IMR-90 (cell line): ENCODE results near the gene MAP2K5. TPM values are rescaled to one million over a fixed set of nuclear protein-coding genes. Genes with fewer than 3 reads are reported as not detected.

Experiments
- ATAC-seq: fragments of 200-7000 bp; cut with Tn5 transposase; 2 replicates; pipeline ENCODE4 v1.9.1; 2020; ENCODE audit warnings: low read depth, mild to moderate bottlenecking, moderate library complexity
- BruUV-seq: library from RNA; stranded (reverse); fragments of 400-500 nt; replicated peaks from 2 replicates; lab custom pipeline; 2021; lab: Mats Ljungman, UMichigan
- CTCF ChIA-PET: fragments of 300-600 bp; formaldehyde crosslinking; extraction: SDS; loops from one replicate; lab custom pipeline; 2021; ENCODE audit warnings: antibody characterized with exemption; lab: Yijun Ruan, JAX
- POLR2A ChIA-PET: fragments of 300-600 bp; sonication (Branson Sonifier 250); formaldehyde crosslinking; loops from one replicate; lab custom pipeline; 2022; ENCODE audit warnings: antibody characterized with exemption; ENCODE audit not compliant: unreplicated experiment; lab: Charles Lee
- DNase-seq: peaks from one replicate; pipeline ENCODE4 v3.0.0; 2013
- H2AFZ ChIP-seq: replicated peaks from 2 replicates; pipeline ENCODE3; 2013; ENCODE audit warnings: low read length, mild to moderate bottlenecking; ENCODE audit not compliant: poor library complexity
- H2AK5ac ChIP-seq: 2 replicates; pipeline ENCODE4 v1.6.1; 2013; ENCODE audit warnings: low read depth, low read length, inconsistent platforms
- H2AK9ac ChIP-seq: replicated peaks from 2 replicates; pipeline ENCODE3; 2013; ENCODE audit warnings: mild to moderate bottlenecking, low read depth, low read length, moderate library complexity; ENCODE audit not compliant: poor library complexity
- H2BK120ac ChIP-seq: 2 replicates; pipeline ENCODE4 v1.6.1; 2013; ENCODE audit warnings: low read depth, low read length, inconsistent platforms
- H2BK15ac ChIP-seq: 3 replicates; pipeline ENCODE4 v1.6.1; 2013; ENCODE audit warnings: low read depth, low read length, inconsistent platforms
- H2BK20ac ChIP-seq: 2 replicates; pipeline ENCODE4 v1.6.1; 2013; ENCODE audit warnings: low read depth, mild to moderate bottlenecking, inconsistent platforms, low read length, moderate library complexity
- H2BK5ac ChIP-seq: 2 replicates; pipeline ENCODE4 v1.6.1; 2013; ENCODE audit warnings: mild to moderate bottlenecking, low read depth, low read length, inconsistent platforms; ENCODE audit not compliant: poor library complexity, severe bottlenecking
- H3K14ac ChIP-seq: replicated peaks from 2 replicates; pipeline ENCODE4 v1.6.1; 2013; ENCODE audit warnings: low read depth, low read length, inconsistent platforms
- H3K18ac ChIP-seq: 2 replicates; pipeline ENCODE4 v1.6.1; 2013; ENCODE audit warnings: low read depth, low read length, control low read depth
- H3K23ac ChIP-seq: 2 replicates; pipeline ENCODE4 v1.6.1; 2013; ENCODE audit warnings: low read depth, low read length, inconsistent platforms
- H3K27ac ChIP-seq: 2 replicates; pipeline ENCODE4 v1.5.1; 2013; ENCODE audit warnings: mild to moderate bottlenecking, control low read depth, low read length; ENCODE audit not compliant: insufficient read depth
- H3K27me3 ChIP-seq: 2 replicates; pipeline ENCODE4 v1.6.1; 2013; ENCODE audit warnings: low read length; ENCODE audit not compliant: control insufficient read depth, insufficient read depth
- H3K36me3 ChIP-seq: 2 replicates; pipeline ENCODE4 v1.6.1; 2013; ENCODE audit warnings: low read length, mixed read lengths; ENCODE audit not compliant: control insufficient read depth, insufficient read depth
- H3K4ac ChIP-seq: 2 replicates; pipeline ENCODE4 v1.6.1; 2013; ENCODE audit warnings: low read depth, low read length, inconsistent platforms
- H3K4me1 ChIP-seq: 2 replicates; pipeline ENCODE4 v1.6.1; 2013; ENCODE audit warnings: low read length, mixed read lengths; ENCODE audit not compliant: control insufficient read depth, insufficient read depth
- H3K4me2 ChIP-seq: 2 replicates; pipeline ENCODE4 v1.6.1; 2013; ENCODE audit warnings: low read depth, mild to moderate bottlenecking, control low read depth, low read length, moderate library complexity
- H3K4me3 ChIP-seq: 2 replicates; pipeline ENCODE4 v1.5.1; 2013; ENCODE audit warnings: low read depth, mild to moderate bottlenecking, control low read depth, low read length, moderate library complexity; ENCODE audit not compliant: insufficient read depth
- H3K56ac ChIP-seq: 2 replicates; pipeline ENCODE4 v1.6.1; 2013; ENCODE audit warnings: low read length, inconsistent platforms; ENCODE audit not compliant: insufficient read depth; ENCODE audit errors: extremely low read depth
- H3K79me1 ChIP-seq, 2 experiments: 2 replicates each; pipeline ENCODE4 v1.6.1; 2013; ENCODE audit warnings: low read length in 2 of 2, inconsistent platforms in 1 of 2, low read depth in 1 of 2
- H3K9ac ChIP-seq: 2 replicates; pipeline ENCODE4 v1.6.1; 2013; ENCODE audit warnings: low read depth, low read length, control low read depth
- H3K9me1 ChIP-seq: 2 replicates; pipeline ENCODE4 v1.6.1; 2013; ENCODE audit warnings: low read length, inconsistent platforms; ENCODE audit not compliant: insufficient read depth
- H3K9me3 ChIP-seq: 2 replicates; pipeline ENCODE4 v1.6.1; 2013; ENCODE audit warnings: low read length; ENCODE audit not compliant: control insufficient read depth, insufficient read depth
- H4K20me1 ChIP-seq: 2 replicates; pipeline ENCODE4 v1.6.1; 2013; ENCODE audit warnings: low read length, inconsistent platforms; ENCODE audit not compliant: insufficient read depth
- H4K5ac ChIP-seq: 2 replicates; pipeline ENCODE4 v1.6.1; 2013; ENCODE audit warnings: mild to moderate bottlenecking, low read depth, low read length, control low read depth
- H4K8ac ChIP-seq, 2 experiments: 2 replicates each; pipeline ENCODE4 v1.6.1; 2013; ENCODE audit warnings: low read depth in 2 of 2, low read length in 2 of 2, control low read depth in 1 of 2, inconsistent platforms in 1 of 2
- H4K91ac ChIP-seq: 2 replicates; pipeline ENCODE4 v1.6.1; 2013; ENCODE audit warnings: low read depth, low read length, inconsistent platforms; ENCODE audit not compliant: insufficient read depth
- CTCF ChIP-seq: conservative IDR thresholded peaks from 2 replicates; pipeline ENCODE4 v1.5.1; 2012; ENCODE audit warnings: mild to moderate bottlenecking, low read depth, low read length, improper control_type of control experiment
- WGBS, 2 experiments: methylation state at CpG; one replicate each; pipeline versions ENCODE4 v1.1.5 to v1.1.7; 2013; ENCODE audit warnings: missing lambda C conversion rate in 2 of 2; ENCODE audit not compliant: insufficient read length in 1 of 2; ENCODE audit errors: extremely low coverage in 2 of 2; 5-methylcytosine and 5-hydroxymethylcytosine counted together
- dilution Hi-C: fragments of 300-500 bp; cut with HindIII; formaldehyde crosslinking; loops from one replicate; pipeline ENCODE4 v1.14.3; 2018; ENCODE audit warnings: low sequenced_read_pairs; ENCODE audit not compliant: unreplicated experiment
- in situ Hi-C: fragments of 300-500 bp; cut with MboI; formaldehyde crosslinking; loops from 3 replicates; pipeline ENCODE4 v1.14.3; 2019; ENCODE audit warnings: low sequenced_read_pairs, inconsistent platforms, mixed read lengths
- intact Hi-C: fragments of 100-400 bp; cut with micrococcal nuclease; formaldehyde crosslinking; loops from 2 replicates; pipeline ENCODE4 v1.10.0; 2022
- polyA plus RNA-seq, 3 experiments: library from polyadenylated mRNA; depleted of rRNA; stranded (reverse); fragments of >200 nt; gene quantifications; 2 replicates each; pipeline ENCODE4 v1.2.3, GENCODE V29; 2012; ENCODE audit warnings: low replicate concordance in 1 of 3
- total RNA-seq: library from RNA; depleted of rRNA; stranded (reverse); fragments of >200 nt; gene quantifications from 2 replicates; pipeline ENCODE4 v1.2.3, GENCODE V29; 2012

MAP2K5 gene
- total and polyA plus RNA-seq, 2 of the 4 experiments (the other 2 are of a cell fraction) = 1.6 to 6.1 TPM

- intact Hi-C loops = no loop called here
- H4K91ac ChIP-seq = no peak overlapping the region
- no TSS peak for BruUV-seq
These were observed 248.3 kb downstream of the MAP2K5 start for GRCh38 chr15:67790610-67791319.

More at GRCh38 chr15:67790610-67791319, 248.3 kb downstream of the MAP2K5 start:
- Histone ChIP-seq H2AK9ac (no peak overlapping the region), H2BK120ac (no peak overlapping the region), H3K4me2 (no peak overlapping the region), H3K79me1 (no peaks in the 10 kb centered on the region), H3K9ac (no peak overlapping the region), H2BK15ac (no peak overlapping the region), H4K8ac (no peak overlapping the region), H3K14ac (no peak overlapping the region), H3K23ac (no peak overlapping the region), H3K4ac (no peak overlapping the region), H3K4me3 (no peak overlapping the region), H2BK5ac (no peak overlapping the region), H3K27me3 (no peaks in the 10 kb centered on the region), H2BK20ac (no peak overlapping the region), H3K18ac (no peak overlapping the region), H3K36me3 (no peaks in the 10 kb centered on the region; the same call in 1 of the 2 replicates), H2AK5ac (no peak overlapping the region), H4K5ac (no peak overlapping the region), H4K20me1 (no peaks in the 10 kb centered on the region), H3K4me1 (no peaks in the 10 kb centered on the region), H2AFZ (no peak overlapping the region), H3K27ac (no peak overlapping the region), H3K9me3 (peaks cover 5% of the 10 kb centered on the region), H3K56ac (no peak overlapping the region), H3K9me1 (no peaks in the 10 kb centered on the region)
- ChIA-PET CTCF (no interaction called here), POLR2A (no interaction called here)
- no CpG with 5 or more reads among the region's 3 CpGs for WGBS, 2 experiments
- TF ChIP-seq CTCF = no peak
- dilution Hi-C loops (no loop called here), in situ Hi-C loops (no loop called here)
- ATAC-seq (no peak), DNase-seq (no peak)
